NCI-H82 (cell line): ENCODE measurements around the gene CMTM8.

Experiments used
- DNase-seq: peaks from one replicate; lab custom pipeline; 2025; lab: John Stamatoyannopoulos, UW

CMTM8 gene

DNA sequence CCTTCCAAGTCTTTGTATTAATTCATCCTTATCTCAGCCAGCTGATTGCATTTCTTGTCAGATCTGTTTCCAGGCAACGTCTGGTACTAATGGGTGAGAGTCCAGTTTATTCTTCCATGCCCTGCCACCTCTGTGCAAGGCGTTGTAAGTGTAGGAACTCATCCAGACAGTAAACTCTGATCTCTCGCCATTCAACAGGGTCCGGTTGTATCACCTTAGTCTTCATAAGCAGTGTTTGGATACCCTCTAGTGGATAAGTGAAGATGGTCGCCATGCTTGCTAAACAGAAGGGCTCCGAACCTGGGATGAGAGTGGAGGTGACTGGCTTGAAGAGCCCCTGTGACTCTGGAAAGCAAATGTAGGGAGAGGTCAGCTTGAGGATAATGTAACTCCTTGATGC, 101.6 kb downstream of the CMTM8 start:
- peak; percentile 77 for DNase-seq

- DNase-seq = no peak
These were observed 102.3 kb downstream of the CMTM8 start for GRCh38 chr3:32340611-32341365.

GRCh38 chr3:32347343-32348125, 109.1 kb downstream of the CMTM8 start:
- DNase-seq = no peak

DNA sequence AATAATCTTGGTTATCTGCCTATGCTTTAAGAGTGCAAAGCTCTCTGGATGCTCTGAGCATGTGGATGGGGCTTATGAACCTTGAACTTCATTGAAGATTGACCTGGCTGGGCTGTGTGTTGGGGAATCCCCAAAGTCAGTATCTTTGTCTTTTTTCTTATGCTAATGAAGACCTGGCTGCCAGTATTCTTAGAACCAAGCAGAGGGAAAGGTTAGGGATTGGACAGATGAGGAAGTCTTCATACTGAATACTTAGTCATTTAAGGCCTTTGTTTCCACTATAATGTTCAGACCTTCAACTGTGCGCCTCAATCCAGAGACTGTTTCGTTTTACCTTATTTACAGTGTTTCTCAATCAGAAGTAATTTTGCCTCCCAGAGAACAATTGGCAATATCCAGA, 110.7 kb downstream of the CMTM8 start:
- DNase-seq = no peak

DNA sequence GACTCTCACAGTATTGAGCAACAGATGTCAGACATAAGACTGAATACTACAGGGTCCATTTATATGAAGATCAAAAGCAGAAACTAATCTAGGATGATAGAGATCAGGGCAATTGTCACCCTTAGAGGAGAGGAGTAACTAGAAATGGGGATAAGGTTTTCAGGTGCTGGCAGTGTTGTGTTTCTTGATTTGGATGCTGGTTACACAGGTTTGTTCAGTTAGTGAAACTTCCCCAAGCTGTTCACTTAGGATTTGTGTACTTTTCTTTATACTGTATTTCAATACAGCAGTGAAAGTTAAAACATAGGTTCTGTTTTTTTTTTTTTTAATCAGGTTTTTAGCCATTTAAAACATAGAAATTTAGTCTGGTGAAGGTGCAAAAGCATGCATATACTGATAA, 114.1 kb downstream of the CMTM8 start:
- DNase-seq = no peak

- DNase-seq = no peak
These were observed 114.9 kb downstream of the CMTM8 start for GRCh38 chr3:32353351-32353750.

DNA sequence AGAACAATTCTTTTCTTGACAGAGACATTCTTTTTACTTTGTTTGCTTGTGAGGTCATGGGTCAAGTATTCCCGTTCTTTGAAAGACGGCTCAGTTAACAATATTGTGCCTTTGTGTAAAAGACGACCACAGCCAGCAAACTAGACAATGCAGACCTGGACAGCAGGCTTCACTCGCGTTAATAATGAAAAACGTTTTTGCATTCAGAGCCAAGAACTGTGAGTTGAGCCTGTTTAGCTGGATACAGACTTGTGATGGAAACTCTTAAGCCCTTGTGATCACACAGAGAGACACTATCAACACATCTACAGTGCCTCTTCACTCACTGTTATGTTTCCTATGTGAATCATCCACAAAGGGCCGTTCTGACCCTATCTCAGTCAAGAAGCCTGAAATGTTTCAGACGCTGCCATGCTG, 115.9 kb downstream of the CMTM8 start:
- DNase-seq = no peak

DNA sequence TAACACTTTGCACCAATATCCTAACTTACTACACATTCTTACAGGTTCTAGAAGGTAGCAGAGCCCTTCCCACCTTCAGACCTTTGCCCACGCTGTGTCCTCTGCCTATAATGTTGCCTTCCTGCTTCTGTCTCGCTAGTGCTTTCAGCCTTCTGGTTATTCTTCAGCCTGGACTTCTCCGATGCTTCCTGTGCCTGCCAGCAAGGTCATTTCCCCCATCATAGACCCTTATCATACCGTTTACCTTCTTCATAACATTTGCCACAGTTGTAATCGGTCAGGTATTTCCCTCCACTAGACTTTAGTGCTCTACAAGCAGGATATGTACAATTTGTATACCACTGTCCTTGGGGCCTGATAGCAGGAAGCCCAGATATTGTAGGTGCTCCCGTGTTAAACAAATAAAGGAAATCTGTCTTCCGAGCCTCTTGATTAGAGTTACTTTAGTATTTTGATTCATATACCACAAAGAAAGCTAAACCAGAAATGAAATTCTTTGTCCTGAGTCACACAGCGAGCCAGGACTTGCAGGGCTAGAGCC, 117.3 kb downstream of the CMTM8 start:
- DNase-seq = no peak

DNA sequence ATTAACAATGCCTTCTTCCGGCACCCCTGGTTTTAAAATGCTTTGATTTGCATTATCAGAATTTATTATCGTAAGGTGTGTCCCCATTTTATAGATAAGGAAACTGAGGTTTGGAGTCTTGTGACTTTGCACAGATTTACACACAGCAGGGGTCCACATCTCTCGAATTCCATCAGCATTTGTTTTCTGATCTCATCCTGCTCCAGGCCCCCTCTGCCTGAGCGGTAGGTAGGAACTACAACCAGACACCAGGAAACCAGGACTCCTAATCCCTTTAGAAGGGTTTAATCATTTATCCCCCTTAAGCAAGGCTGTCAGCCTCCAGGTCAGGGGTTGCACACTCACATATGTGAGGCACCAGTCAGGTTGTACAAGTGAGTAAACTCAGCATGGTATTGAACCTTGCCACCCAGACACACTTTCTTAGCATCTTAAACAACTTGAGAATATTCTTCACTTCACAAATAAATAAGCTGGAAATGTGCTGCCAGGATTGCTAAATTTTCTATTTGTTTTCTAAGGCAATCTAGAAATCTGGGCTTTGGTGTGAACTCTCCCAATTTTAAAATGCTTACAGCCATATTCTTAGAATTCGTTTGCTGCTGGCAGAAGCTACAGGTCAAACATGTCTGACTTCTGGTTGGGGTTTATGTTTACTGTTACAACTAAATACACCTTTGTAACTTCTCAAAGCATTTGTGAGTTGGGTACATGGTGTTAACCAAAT, 121.4 kb downstream of the CMTM8 start:
- DNase-seq = peak; percentile 89

GRCh38 chr3:32360493-32360827, 122.0 kb downstream of the CMTM8 start:
- DNase-seq = peak; percentile 17

DNA sequence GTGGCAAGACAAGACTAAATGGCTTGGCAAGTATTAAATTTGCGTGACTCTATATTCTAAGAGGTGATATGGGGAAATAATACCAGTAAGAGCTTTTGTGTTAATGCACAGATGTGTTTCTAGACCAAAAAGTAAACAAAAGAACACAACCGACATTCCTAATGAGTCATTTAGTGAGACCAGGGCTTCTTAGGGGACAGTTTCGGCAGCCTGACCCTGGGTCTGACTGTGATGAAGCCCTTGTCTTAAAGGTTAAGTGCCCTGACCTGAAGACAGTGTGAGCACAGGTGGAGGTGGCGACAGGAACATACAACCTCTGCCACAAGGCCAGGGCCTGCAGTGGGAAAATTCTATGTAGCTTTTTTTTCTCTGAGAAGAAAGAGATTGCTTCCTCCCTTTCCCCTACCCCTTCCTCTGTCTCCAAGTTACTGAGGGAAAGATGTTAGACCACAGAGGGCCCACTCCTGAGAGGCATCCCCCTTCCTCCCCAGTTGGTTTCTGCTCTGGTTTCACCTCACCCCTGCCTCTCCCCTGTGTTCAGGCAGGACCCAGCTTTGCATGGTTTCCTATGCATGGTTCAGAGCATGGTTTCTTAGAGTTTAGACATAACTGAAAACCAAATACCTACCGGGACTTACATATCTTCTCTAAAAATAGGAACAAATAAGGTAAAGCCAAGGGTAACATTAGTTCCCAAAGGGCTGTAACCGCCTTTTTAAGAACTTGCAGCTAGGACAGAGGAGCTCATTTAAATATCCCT, 128.3 kb downstream of the CMTM8 start:
- no peak for DNase-seq

DNA sequence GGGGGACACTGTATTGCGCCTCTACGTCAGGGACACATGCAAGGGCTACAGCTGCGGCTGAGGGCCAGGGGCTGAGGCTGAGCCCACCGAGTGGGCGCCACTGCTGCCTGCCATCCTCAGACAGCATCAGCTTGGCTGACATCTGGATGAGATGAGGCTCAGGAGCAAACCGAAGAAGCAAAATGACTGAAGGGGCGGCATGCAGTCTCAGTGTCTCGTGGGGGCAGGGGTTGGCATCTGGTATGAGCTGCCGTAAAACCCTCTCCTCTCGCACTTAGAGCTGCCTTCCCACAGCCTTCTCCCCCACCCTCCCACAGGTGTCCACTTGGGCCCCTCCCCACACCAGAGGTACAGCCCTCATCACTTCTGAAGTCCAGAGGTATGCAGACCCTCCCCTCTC, 129.0 kb downstream of the CMTM8 start:
- DNase-seq = no peak

- DNase-seq = no peak
These were observed 133.2 kb downstream of the CMTM8 start for GRCh38 chr3:32371461-32372212.

DNA sequence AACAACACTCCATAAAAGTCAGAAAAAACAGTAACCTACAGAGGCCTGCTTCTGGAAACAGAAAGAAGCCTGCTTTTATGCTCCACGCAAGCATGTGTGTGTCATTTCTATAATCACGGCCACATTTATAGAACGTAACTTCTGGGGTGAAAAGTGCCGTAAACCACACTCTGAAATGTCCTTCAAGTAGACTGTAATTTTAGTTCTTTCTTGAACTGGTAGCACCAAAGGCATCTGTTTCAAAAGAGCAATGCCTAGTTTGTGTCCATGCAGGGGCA, 133.7 kb downstream of the CMTM8 start:
- DNase-seq = no peak

DNA sequence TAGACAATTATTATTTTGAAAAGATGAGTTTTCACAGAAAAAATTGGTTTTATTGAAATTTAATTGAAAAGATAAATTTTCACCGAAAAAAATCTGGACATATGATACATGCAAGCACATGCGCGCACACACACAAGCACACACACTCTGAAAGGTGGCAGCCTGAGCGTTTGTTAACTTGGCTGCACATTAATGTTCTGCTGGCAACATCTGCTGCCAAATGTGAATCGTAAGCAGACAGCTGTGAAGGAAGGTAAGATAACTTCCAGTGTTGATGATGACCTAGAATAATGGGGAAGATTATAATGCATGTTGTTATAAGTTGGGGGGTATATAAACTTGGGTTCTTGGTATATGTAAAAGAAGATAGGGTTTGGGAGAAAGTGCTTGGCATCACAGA, 134.8 kb downstream of the CMTM8 start:
- no peak for DNase-seq

GRCh38 chr3:32373844-32374243, 135.4 kb downstream of the CMTM8 start:
- peak; percentile 20 for DNase-seq

DNA sequence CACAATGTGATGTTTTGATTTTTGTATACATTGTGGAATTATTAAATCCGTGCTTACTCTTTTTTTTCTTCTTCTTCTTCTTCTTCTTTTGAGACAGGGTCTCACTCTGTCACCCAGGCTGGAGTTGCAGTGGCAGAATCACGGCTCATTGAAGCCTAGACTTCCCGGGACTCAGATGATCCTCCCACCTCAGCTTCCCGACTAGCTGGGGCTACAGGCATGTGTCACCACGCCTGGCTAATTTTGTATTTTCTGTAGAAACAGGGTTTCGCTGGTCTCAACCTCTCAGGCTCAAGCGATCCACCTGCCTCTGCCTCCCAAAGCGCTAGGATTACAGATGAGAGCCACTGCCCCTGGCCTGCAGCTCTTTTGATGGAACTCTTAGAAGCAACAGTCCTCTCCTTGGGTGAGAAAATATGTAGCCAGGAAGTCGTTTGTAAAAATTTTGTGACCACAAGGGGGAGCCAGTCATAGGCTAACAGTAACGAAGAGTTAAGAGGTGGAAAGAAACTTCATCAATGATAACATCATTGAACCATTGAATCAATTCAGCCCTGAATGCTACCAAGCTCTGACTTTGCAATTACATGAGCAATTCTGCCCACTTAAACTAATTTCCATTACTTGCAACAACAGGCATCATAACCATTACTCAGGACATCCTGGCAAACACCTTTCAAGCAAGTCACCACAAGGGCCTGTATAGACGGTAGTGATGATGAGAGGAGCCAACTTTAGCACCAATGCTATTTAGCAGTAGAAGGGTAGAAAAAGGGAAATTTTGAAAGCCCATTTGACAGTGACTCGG, 136.5 kb downstream of the CMTM8 start:
- DNase-seq = peak; percentile 78

- no peak for DNase-seq
These were observed 137.1 kb downstream of the CMTM8 start for GRCh38 chr3:32375596-32375930.

GRCh38 chr3:32376115-32376514, 137.6 kb downstream of the CMTM8 start:
- no peak for DNase-seq

DNA sequence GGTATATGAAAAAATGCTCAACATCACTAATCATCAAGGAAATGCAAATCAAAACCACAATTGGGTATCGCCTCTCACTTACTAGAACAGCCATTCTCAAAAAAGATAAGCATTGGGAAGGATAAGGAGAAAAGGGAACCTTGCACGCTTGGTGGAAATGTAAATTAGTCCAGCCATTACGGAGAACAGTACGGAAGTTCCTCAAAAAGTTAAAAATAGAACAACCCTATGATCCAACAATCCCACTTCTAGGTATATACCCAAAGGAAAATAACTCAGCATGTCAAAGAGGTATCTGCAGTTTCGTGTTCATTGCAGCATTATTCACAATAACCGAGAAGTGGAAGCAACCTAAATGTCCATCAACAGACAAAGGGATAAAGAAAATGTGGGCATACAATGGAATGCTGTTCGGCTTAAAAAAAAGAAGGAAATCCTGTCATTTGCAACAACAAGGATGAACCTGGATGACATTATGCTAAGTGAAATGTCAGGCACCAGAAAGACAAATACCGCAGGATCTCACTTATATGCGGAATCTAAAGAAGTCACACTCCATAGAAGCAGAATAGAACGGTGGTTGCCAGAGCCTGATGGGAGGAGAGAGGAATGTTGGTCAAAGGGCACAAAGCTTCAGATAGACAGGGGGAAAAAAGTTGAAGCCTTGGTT, 141.5 kb downstream of the CMTM8 start:
- DNase-seq = no peak
